Umbilical cord (tissue), 2 donors: ENCODE results near the gene HRAS. TPM values are rescaled to one million over a fixed set of nuclear protein-coding genes. Genes with fewer than 3 reads are reported as not detected.
A peak's percentile ranks its signal among the peaks of the same experiment; 100 is the strongest.
"Not testable (repeated sequence)": the region's sequence is repeated elsewhere in the genome, so short reads cannot be mapped to it uniquely, and the experiment has no call there.

Experiments used
- DNase-seq: peaks from one replicate; pipeline ENCODE4 v3.0.0-alpha.2; 2015; ENCODE audit warnings: low spot score
- total RNA-seq: library from RNA; depleted of rRNA; stranded (reverse); fragments of >200 nt; gene quantifications from one replicate; pipeline ENCODE4 v1.2.3, GENCODE V29; 2014; ENCODE audit warnings: low replicate concordance; ENCODE audit not compliant: insufficient read depth

The HRAS gene
- total RNA-seq, 1 donor from 2014 or later: 46.5 TPM

GRCh38 chr11:534396-535209, 773 bp downstream of the HRAS start:
- peak; percentile 55 for DNase-seq

- no peak for DNase-seq
Measured at GRCh38 chr11:533586-534395, 1.6 kb downstream of the HRAS start.

- DNase-seq: no peak
Measured at GRCh38 chr11:532986-533585, 2.3 kb downstream of the HRAS start.

- DNase-seq: no peak
Measured at GRCh38 chr11:532527-532985, 2.8 kb downstream of the HRAS start.

- no peak for DNase-seq
Measured at GRCh38 chr11:531919-532526, 3.4 kb downstream of the HRAS start.

- no peak for DNase-seq
Measured at GRCh38 chr11:530960-531831, 4.2 kb downstream of the HRAS start.

- DNase-seq: no peak
Measured at GRCh38 chr11:529728-530411, 5.5 kb downstream of the HRAS start.

GRCh38 chr11:528815-529727, 6.3 kb downstream of the HRAS start:
- no peak for DNase-seq

GRCh38 chr11:528166-528814, 7.1 kb downstream of the HRAS start:
- DNase-seq: no peak

- DNase-seq: no peak
Measured at GRCh38 chr11:526192-526591, 9.2 kb downstream of the HRAS start.

GRCh38 chr11:521177-521688, 14.1 kb downstream of the HRAS start:
- DNase-seq: no peak

- DNase-seq: no peak
Measured at GRCh38 chr11:520428-521176, 14.8 kb downstream of the HRAS start.

- peak; percentile 90 for DNase-seq
Measured at GRCh38 chr11:518463-519202, 16.7 kb downstream of the HRAS start.

- not testable (repeated sequence) for DNase-seq
Measured at GRCh38 chr11:516918-517685, 18.3 kb downstream of the HRAS start.

GRCh38 chr11:516400-516799, 19.0 kb downstream of the HRAS start:
- DNase-seq: no peak

GRCh38 chr11:515131-515530, 20.2 kb downstream of the HRAS start:
- peak; percentile 61 for DNase-seq
